Common myeloid progenitor, CD34-positive (primary cell): ENCODE results near the gene MGAT5.

Source experiments
- CTCF ChIA-PET: fragments of 350-600 bp; sonication (Branson Sonifier 250); formaldehyde crosslinking; loops from one replicate; lab custom pipeline; 2021; ENCODE audit warnings: antibody characterized with exemption; lab: Charles Lee
- POLR2A ChIA-PET: fragments of 350-600 bp; sonication (Branson Sonifier 250); formaldehyde crosslinking; loops from one replicate; lab custom pipeline; 2021; ENCODE audit warnings: antibody characterized with exemption; lab: Charles Lee
- DNase-seq, 3 donors: peaks; one replicate each; pipeline versions ENCODE4 v3.0.0 to v3.0.0-alpha.2; 2013
- H3K27ac ChIP-seq, 2 experiments: 1 replicate in 1 of 2; 2 replicates in 1 of 2; pipeline ENCODE4 v1.7.0; 2013; ENCODE audit warnings: inconsistent platforms in 2 of 2, low read length in 2 of 2, mild to moderate bottlenecking in 2 of 2, low read depth in 1 of 2, moderate library complexity in 1 of 2; ENCODE audit not compliant: severe bottlenecking in 2 of 2, insufficient read depth in 1 of 2, poor library complexity in 1 of 2
- H3K27me3 ChIP-seq, 5 experiments: replicated peaks in 2 of 5; 1 replicate in 3 of 5; 2 replicates in 2 of 5; pipeline versions ENCODE4 v1.6.1 to v1.7.0; 2013; ENCODE audit warnings: low read length in 4 of 5, mild to moderate bottlenecking in 2 of 5, moderate library complexity in 2 of 5, inconsistent platforms in 1 of 5; ENCODE audit not compliant: insufficient read depth in 5 of 5, control insufficient read depth in 4 of 5
- H3K36me3 ChIP-seq, 4 experiments: 1 replicate in 2 of 4; 2 replicates in 2 of 4; pipeline versions ENCODE4 v1.6.1 to v1.7.0; 2013; ENCODE audit warnings: low read length in 3 of 4, control low read depth in 1 of 4, mild to moderate bottlenecking in 1 of 4; ENCODE audit not compliant: control insufficient read depth in 4 of 4, insufficient read depth in 4 of 4
- H3K4me1 ChIP-seq, 4 experiments: 1 replicate in 3 of 4; 2 replicates in 1 of 4; pipeline versions ENCODE4 v1.6.1 to v1.7.1; 2013; ENCODE audit warnings: low read length in 3 of 4, mild to moderate bottlenecking in 3 of 4, control low read depth in 1 of 4, inconsistent platforms in 1 of 4, moderate library complexity in 1 of 4; ENCODE audit not compliant: control insufficient read depth in 4 of 4, insufficient read depth in 4 of 4; ENCODE audit errors: control extremely low read depth in 1 of 4
- H3K4me3 ChIP-seq, 7 experiments: 1 replicate in 4 of 7; 2 replicates in 3 of 7; pipeline versions ENCODE4 v1.5.1 to v1.7.0; 2013; ENCODE audit warnings: mild to moderate bottlenecking in 7 of 7, low read length in 6 of 7, moderate library complexity in 6 of 7, inconsistent platforms in 2 of 7, low read depth in 2 of 7, control low read depth in 1 of 7; ENCODE audit not compliant: insufficient read depth in 4 of 7, control insufficient read depth in 1 of 7; ENCODE audit errors: extremely low read depth in 1 of 7
- H3K9me3 ChIP-seq, 5 experiments: 1 replicate in 4 of 5; 2 replicates in 1 of 5; pipeline versions ENCODE4 v1.6.1 to v1.7.1; 2013; ENCODE audit warnings: low read length in 4 of 5, mild to moderate bottlenecking in 2 of 5, inconsistent platforms in 1 of 5, low read depth in 1 of 5, moderate library complexity in 1 of 5; ENCODE audit not compliant: control insufficient read depth in 4 of 5, insufficient read depth in 2 of 5; ENCODE audit errors: control extremely low read depth in 1 of 5
- WGBS: methylation state at CpG from one replicate; pipeline ENCODE4 v1.1.5; 2013; ENCODE audit not compliant: insufficient coverage; 5-methylcytosine and 5-hydroxymethylcytosine counted together

MGAT5 gene

GRCh38 chr2:134220344-134220974, 33.4 kb upstream of the MGAT5 start:
- ChIA-PET POLR2A (no interaction called here), CTCF (interaction anchor here (0.7 to 1.4 kb wide), 5 partner anchors 10 to 103 kb away, joined by 3 to 6 read pairs (median 3); no protein-coding TSS in a partner anchor)
- no peaks in the 10 kb centered on the region for H3K9me3 ChIP-seq
- WGBS = 76% methylated on average over 3 of the region's 7 CpGs
- peaks cover 7 to 37% (median 17%) of the 10 kb centered on the region in 4 experiments for H3K4me1 ChIP-seq
- no peak overlapping the region for H3K27ac ChIP-seq
- no peaks in the 10 kb centered on the region for H3K27me3 ChIP-seq
- no peaks in the 10 kb centered on the region for H3K36me3 ChIP-seq
- peak in 1 of 3 donors; percentile 32 for DNase-seq
- no peak overlapping the region for H3K4me3 ChIP-seq

GRCh38 chr2:134224005-134224404, 29.9 kb upstream of the MGAT5 start:
- H3K36me3 ChIP-seq = no peaks in the 10 kb centered on the region
- DNase-seq = no peak
- no peak overlapping the region for H3K4me3 ChIP-seq
- H3K4me1 ChIP-seq = peaks cover 7 to 21% (median 12%) of the 10 kb centered on the region in 4 experiments
- H3K27ac ChIP-seq = no peak overlapping the region
- no peaks in the 10 kb centered on the region for H3K27me3 ChIP-seq
- peaks cover 2 to 9% (median 5%) of the 10 kb centered on the region in 5 experiments for H3K9me3 ChIP-seq
- 92% methylated on average over 2 of the region's 3 CpGs for WGBS
- POLR2A ChIA-PET = no interaction called here
- CTCF ChIA-PET = interaction anchor here (0.9 to 3.8 kb wide), 4 partner anchors 9 to 337 kb away, joined by 3 to 18 read pairs (median 3); no protein-coding TSS in a partner anchor

- peaks cover 2 to 11% (median 5%) of the 10 kb centered on the region in 5 experiments for H3K9me3 ChIP-seq
- H3K27ac ChIP-seq = no peak overlapping the region
- no peak for DNase-seq
- H3K4me3 ChIP-seq = no peak overlapping the region
- ChIA-PET CTCF (interaction anchor here (3.8 to 8.0 kb wide), 2 partner anchors 17 to 19 kb away, joined by 18 to 39 read pairs; no protein-coding TSS in a partner anchor), POLR2A (interaction anchor here (0.6 kb wide), 1 partner anchor 94 kb away, joined by 4 read pairs; no protein-coding TSS in a partner anchor)
- peaks cover 0 to 9% (median 6%) of the 10 kb centered on the region in 4 experiments for H3K4me1 ChIP-seq
- WGBS = 100% methylated on average over 1 of the region's 2 CpGs
- H3K27me3 ChIP-seq = no peaks in the 10 kb centered on the region
- no peaks in the 10 kb centered on the region for H3K36me3 ChIP-seq
These were observed 28.7 kb upstream of the MGAT5 start for GRCh38 chr2:134225173-134225572.

DNA sequence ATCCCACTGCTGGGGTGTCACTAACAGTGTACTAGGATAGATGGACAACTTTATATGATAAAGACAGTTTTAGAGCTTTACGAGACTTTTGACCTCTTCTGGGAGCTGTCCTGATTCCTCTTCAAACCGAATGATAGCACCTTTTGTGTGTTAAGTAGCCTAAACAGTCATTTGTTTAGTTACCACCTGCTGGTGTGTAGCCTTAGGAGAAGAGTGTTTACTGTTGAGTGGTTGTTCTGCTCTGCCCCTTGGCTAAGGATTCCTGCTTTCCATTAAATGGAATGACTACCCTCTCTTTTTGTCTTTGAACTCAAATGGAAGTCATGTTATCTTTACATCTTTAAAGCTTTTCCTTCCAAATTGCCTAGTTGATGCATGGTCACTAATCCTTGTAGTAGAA, 28.0 kb upstream of the MGAT5 start:
- POLR2A ChIA-PET = interaction anchor here (0.6 to 1.0 kb wide), 2 partner anchors 76 to 93 kb away, joined by 3 to 4 read pairs; no protein-coding TSS in a partner anchor
- 89% methylated on average over 2 of the region's 2 CpGs for WGBS
- Histone ChIP-seq H3K4me3 (no peak overlapping the region), H3K36me3 (no peaks in the 10 kb centered on the region), H3K27me3 (no peaks in the 10 kb centered on the region), H3K4me1 (peaks cover 0 to 2% (median under 1%) of the 10 kb centered on the region in 4 experiments), H3K9me3 (peaks cover 2 to 11% (median 5%) of the 10 kb centered on the region in 5 experiments), H3K27ac (no peak overlapping the region)
- CTCF ChIA-PET = interaction anchor here (1.9 to 8.0 kb wide), 3 partner anchors 18 to 107 kb away, joined by 7 to 39 read pairs (median 18); no protein-coding TSS in a partner anchor
- no peak for DNase-seq

DNA sequence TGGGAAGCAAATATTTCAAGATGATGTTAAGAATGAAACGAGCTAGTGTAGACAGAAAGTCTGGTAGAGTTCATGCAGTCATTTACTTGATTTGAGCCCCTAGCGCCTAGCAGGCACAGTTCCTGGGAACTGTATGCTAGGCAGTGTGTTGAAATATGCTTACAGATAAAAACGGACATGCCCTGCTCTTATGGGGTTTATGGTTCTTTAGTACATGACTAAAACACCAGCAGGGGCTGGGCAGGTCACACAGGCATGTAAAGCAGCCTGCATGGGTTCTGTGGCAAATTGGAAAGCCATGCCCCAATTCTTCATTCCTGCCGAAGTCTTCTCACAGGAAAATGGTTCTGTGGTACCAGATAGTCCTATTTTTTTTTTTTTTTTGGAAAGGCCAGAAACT, 27.3 kb upstream of the MGAT5 start:
- WGBS = 62% methylated on average over 3 of the region's 4 CpGs
- peaks cover 2 to 11% (median 5%) of the 10 kb centered on the region in 5 experiments for H3K9me3 ChIP-seq
- no peaks in the 10 kb centered on the region for H3K36me3 ChIP-seq
- CTCF ChIA-PET = interaction anchor here (1.8 to 8.0 kb wide), 3 partner anchors 11 to 108 kb away, joined by 5 to 39 read pairs (median 7); no protein-coding TSS in a partner anchor
- H3K4me1 ChIP-seq = peaks cover 0 to 4% (median 0%) of the 10 kb centered on the region in 4 experiments
- H3K27ac ChIP-seq = no peak overlapping the region
- H3K4me3 ChIP-seq = no peak overlapping the region
- POLR2A ChIA-PET = interaction anchor here (1.0 kb wide), 1 partner anchor 77 kb away, joined by 3 read pairs; no protein-coding TSS in a partner anchor
- DNase-seq = no peak
- H3K27me3 ChIP-seq = no peaks in the 10 kb centered on the region

GRCh38 chr2:134227666-134228065, 26.2 kb upstream of the MGAT5 start:
- Histone ChIP-seq H3K27me3 (no peaks in the 10 kb centered on the region), H3K36me3 (no peaks in the 10 kb centered on the region), H3K4me1 (peaks cover 0 to 14% (median 6%) of the 10 kb centered on the region in 4 experiments), H3K9me3 (peaks cover 2 to 11% (median 5%) of the 10 kb centered on the region in 5 experiments), H3K4me3 (no peak overlapping the region), H3K27ac (no peak overlapping the region)
- CTCF ChIA-PET = interaction anchor here (0.9 to 8.0 kb wide), 4 partner anchors 12 to 109 kb away, joined by 3 to 39 read pairs (median 6); no protein-coding TSS in a partner anchor
- POLR2A ChIA-PET = no interaction called here
- 100% methylated on average over 3 of the region's 3 CpGs for WGBS
- no peak for DNase-seq
